Urothelium cell line (cell line): ENCODE data around the gene HGF.

Experiments used
- DNase-seq: peaks from one replicate; pipeline ENCODE4 v3.0.0; 2011; ENCODE audit warnings: low spot score, mixed read lengths
- FAIRE-seq: peaks from 2 replicates; lab custom pipeline; 2011; peaks lifted over from hg19 to GRCh38; lab: Jason Lieb, UNC

The HGF gene

DNA sequence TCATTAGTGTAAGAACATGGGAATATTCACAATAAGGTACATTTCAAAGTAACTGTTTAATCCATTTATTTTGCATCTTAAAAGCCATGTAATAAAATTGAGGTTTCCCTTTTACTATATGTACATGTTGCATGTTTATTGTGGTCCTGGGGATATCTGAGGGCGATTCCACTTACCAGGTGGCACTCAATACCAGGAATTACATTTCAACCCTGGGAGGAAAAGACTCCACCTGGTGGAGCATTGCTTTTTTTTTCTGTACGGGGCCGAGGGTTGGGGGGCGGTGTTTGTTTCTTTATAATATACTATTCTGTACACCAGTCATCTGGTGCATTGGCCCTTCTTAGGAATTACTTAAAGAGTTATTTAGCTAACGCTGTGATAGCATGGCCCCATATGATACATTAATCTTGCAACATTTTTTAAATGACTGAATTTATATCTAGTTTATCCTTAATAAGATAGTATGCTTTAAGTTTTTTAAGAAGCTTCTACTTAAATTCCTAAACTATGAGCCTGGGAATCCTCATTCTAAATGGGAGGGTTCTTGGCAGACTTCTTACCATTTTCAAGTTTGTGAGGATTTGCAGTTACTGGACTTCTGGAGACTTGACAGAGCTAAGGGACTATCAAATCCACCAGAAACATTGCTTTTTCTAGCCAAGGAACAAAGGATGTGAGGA lies 7.2 kb upstream of the HGF start:
- no peak for FAIRE-seq
- peak; percentile 33 for DNase-seq

DNA sequence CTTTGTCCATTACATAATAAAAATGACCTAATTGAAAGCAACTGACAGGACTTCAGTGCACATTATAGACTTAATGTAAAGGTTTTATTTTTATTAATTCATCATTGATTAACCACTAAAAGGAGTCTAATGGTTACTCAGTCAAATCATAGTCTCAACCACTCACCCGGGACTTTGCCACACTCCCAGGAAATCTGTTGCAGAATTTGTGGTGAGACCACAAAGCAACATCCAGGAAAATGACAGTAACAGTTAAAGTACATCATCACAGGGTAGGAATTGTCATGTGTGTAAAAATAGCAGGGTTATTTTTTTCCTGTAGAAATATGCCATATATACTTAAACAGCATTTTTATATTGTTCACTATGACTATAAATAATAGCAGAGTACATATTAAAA lies 6.3 kb upstream of the HGF start:
- DNase-seq, result no peak
- FAIRE-seq, result no peak

DNA sequence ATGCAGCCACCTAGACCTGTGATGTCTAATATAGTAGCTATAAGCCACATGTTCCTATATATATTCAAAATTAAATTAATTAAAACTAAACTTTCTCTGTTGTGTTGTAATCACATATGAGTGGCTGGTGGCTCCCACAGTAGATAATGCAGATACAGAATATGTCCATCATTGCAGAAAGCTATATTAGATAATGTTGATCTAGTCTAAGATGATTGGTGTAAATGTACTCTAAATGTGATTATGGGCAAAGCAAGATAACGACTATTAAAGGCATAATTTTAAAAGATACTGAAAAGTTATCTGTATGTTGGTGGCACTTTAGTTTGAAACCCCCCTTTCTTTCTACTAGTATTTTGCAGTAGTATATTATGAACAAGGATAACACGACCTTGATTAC lies 5.7 kb upstream of the HGF start:
- FAIRE-seq (no peak), DNase-seq (no peak)

DNA sequence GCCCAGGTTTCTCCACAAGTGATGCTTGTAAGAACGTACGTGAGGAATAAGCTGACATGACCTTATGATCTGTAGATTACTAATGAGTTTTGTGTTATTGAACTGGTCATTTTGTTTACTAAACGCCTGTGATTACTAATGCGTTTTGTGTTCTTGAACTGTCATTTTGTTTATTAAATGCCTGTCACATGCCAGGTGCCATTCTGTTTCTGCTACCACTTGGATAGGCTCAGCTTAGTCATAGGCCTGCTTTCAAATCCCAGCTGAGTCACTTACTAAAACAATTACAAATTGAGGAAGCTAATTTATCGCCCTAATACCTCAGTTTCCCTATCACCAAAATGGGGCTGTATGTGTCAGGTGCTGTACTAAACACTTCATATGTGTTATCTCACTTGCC lies 4.7 kb upstream of the HGF start:
- DNase-seq, result no peak
- FAIRE-seq, result peak; percentile 61

DNA sequence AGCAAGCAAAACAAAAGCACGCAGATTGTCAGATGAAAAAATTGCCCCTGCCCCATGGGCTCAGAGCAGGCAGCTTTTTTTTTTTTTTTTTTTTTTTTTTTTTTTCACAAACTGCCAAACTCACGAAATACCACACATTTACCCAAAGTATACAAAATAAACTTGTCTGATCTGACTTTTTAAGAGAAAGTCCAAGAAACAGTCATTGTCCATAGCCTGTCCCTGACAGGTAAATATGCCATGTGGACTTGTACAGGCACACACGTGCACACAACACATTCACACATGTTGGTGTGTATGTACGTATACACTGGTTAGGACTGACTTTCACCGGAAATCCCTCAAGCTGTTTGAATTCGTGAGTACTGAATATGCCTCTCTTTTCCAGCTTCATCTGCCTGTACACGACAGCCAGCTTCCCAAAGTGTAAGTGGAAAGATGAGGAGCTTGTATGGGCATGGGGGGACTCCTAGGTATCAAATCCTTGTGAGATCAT lies 929 bp upstream of the HGF start:
- no peak for DNase-seq
- FAIRE-seq, result peak; percentile 65

DNA sequence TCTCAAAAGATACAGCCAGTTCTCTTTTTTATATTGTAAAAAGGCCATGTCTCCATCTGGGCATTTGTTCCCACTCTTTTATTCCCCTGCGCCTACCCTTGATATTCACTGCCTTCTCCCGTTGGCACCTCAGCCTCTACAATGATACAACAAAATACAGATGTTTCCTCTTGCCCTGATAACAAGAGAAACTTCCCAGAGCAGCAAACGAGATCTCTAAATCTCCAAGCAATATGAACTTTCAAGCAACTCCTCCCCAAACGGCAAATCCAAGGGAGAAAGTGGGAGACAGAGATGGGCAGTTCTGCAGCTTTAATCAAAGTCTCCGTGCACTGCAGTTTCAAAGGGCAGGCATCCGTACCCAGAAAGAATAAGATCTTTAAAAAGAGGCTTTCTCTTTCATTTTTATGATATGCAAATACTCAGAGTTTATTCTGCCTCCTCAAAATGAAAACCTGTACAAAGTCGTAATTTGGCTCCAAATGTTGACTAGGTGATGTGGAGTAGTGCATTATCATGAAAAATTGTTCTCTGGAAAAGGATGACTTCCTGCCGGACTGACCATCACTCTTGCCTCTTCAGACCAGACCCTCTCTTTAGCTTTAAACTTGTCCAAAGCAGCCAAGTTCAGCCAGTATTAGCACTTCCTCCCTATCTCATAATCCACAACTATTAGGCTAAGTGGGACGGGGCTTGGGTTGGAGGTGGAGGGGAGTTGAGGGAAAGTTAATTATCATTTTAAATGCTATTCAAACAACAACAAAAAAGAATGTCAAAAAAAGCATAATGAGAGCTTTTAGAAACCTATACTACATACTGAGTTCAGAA lies 682 bp downstream of the HGF start:
- no peak for FAIRE-seq

DNA sequence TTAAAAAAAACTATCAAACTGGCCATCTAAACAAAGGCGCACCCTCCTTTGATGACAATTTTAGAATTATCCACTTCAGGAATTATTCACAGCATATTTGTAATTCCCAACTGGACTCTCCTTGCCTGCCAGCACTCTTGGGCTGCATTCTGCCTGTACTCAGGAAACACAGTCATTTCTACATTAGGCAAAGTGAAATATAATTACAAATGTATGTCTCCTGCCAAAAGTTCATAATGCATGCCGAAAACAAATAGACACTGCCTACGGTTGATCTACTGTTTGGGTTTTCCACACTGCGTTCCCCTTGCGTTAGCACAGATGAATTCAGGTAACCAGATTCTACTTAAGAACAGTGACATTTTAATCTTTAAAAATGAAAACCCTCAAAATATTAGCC lies 1.9 kb downstream of the HGF start:
- DNase-seq (no peak), FAIRE-seq (no peak)

More for the DNA sequence above, 682 bp downstream of the HGF start:
- no peak for DNase-seq

DNA sequence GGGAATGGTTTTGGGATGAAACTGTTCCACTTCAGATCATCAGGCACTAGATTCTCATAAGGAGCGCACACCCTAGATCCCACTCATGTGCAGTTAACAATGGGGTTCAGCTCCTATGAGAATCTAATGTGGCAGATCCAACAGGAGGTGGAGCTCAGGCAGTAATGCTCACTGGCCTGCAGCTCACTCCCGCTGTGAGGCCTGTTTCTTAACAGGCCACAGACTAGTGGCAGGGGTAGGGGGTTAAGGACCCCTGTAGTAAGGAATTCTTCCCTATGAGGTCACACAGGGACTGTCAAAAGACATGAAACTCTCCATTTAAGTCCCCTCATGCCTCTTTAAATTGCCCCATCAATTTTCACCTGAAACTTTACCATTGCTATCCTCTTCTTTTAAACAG lies 8.0 kb downstream of the HGF start:
- FAIRE-seq, result no peak
- no peak for DNase-seq

DNA sequence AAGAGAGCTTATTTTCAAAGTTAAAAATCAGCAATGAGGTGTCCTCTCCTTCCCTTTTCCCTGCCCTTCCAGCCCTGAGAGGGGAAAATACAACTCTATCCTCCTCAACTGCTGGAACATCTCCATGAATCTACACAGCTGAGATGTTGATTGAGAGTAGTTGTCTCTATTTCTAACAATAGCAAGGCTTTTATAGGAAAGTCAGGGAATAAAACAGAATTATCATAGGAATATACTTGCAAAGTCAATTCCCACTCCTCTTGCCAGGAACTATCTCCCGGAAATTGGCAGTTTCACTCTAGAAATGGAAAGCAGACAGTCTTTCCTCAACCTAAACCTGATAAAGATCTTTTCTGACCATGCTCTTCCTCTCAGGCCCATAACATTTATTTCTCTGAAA lies 8.8 kb downstream of the HGF start:
- FAIRE-seq (no peak), DNase-seq (no peak)

DNA sequence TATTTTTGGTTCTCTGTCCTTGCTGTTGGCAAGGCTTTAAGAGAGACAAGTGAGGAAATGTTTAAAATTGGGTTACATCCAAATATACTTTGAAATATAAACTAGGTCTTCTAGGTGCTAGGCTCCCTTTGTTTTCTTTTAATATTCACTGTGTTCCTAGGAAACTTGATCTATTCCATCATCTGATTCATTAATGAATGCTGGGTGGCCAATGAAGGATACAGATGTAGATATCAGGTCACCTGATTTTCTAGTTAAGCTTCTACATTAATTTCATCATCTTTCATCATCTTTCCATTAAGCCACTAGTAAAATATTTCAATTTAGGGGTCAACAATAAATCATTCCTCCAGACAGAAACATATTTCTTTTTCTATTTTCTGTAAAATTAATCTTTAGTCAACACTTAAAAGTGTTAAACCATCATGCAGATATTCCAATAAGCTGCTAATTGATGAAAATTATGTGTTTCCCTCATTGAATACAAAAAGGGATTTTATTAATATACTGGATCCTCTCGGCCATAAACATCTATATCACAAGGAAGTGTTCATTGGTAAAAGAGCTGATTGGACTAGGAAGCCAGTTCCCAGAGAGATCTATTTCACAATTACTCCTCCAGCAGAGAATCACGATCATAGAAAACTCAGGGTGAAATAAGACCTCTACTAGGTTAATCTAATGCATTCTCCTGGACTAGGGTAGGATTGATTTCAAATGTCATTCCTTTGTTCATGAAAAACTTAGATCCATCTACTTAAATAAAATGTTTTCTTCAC lies 14.7 kb downstream of the HGF start:
- no peak for DNase-seq
- FAIRE-seq, result no peak

DNA sequence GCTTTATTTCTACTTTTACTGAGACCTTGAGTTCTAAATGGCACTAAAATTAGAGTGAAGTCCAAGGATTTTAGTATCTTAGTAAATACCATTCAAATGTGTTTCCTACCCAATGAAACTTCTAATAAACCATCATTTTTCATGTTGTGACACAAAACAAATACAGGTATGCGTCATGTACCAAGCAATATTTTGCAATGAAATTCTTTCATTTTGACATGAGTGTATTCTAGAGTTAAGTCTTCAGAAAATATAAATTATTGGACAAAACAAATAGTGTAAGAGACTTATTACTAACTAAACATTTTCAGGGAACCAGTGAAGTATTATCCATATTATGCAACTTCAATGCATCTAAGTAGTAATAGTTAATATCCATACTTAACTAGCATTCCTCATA lies 16.5 kb downstream of the HGF start:
- no peak for FAIRE-seq
- no peak for DNase-seq

DNA sequence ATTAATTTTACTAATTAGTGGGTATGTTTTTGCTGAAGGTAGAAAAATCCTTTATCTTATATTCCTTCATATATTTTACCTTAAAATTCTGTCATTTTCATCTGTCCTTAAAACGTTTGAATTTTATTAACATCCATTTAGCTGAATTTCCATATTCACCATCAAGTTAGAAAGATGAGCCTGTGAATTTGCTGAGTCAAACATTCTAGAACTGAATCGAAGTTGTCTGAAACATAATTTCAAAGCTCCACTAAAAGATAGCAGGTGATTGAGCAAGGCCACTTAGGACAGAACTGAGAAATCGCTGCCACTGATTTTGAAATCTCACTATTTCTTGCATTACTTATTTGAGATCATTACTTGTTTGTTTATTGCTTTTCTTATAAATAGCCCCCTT lies 17.5 kb downstream of the HGF start:
- no peak for DNase-seq
- no peak for FAIRE-seq

DNA sequence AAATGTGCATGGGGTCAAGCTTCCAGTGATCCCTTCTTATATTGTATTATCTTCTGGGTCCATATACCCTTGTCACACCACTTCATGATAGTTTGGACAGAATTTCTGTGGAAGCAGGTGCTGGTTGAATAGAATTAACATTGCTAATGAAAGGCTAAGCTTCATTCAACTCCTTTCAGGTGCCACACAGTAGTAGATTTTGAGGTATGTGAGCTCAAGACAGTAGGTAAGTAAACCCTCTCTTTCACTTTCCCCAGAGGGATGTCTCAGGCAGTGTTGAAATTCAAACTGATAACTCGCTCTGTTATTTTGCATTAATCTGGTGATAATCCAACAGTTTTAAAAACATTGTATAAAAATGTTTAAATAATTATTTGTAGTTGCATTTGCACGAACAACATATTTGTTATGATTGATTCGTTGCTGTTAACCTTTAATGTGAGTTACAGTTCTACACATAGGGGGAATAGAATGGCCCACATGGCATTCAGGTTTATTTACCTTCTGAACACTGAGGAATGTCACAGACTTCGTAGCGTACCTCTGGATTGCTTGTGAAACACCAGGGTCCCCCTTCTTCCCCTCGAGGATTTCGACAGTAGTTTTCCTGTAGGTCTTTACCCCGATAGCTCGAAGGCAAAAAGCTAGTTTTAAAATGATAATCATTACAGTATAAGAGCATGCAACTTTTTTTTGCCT lies 18.1 kb downstream of the HGF start:
- FAIRE-seq (peak; percentile 17), DNase-seq (no peak)

DNA sequence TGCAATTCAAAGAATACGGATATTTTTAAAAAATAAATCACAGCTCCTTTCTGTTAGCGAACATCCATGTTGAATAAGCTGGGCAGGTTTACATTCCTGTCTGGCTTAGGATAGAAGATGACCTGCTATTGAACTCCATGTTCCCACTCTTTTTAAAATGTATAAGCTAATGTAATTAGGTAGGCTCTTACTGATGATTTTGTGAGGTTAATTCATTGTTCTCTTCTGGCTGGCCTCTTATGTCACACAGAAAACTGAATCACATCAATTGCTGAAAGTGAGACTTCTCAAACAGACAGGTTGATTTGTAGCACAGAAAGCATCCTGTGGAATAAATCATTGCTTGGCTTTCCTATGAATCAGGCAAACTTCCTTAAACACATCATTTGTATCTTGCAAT lies 24.2 kb downstream of the HGF start:
- DNase-seq (no peak), FAIRE-seq (no peak)

DNA sequence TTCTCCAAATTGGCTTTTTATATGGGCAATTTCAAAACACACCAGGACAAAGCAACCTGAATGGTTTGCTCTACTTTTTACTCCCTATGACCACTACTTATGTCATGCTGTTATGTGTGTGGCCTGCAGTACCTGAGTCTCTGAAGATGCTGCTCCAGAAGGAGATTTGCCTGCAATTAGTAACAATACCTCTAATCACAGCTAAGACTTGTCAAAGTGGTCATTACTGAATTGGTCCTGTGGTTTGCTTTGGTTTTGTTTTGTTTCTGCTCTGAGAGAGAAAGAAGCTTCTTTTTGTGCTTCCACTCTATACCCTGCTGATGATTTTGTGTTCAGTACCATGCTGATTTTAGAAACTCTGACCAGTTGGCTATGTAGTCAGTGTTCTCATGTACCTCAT lies 25.5 kb downstream of the HGF start:
- DNase-seq (no peak), FAIRE-seq (peak; percentile 69)

DNA sequence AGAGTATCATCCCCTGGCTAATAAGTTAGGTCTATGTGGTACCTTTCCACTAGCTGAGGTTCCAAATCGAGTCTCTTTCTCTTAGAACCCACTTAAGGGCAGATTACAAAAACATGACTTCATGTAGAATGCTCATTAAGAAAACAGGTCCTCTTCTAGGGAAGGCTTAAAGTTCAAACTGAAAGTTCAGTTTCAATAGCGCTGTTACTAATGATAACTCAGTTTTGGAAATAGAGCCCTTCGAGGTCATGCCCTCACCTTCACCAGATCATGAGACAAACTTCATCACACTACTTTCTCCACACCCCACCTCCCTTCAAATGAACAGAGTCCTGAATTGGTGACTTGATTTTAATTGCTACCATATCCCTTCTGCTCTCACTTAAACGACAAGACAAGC lies 26.2 kb downstream of the HGF start:
- peak; percentile 40 for FAIRE-seq

DNA sequence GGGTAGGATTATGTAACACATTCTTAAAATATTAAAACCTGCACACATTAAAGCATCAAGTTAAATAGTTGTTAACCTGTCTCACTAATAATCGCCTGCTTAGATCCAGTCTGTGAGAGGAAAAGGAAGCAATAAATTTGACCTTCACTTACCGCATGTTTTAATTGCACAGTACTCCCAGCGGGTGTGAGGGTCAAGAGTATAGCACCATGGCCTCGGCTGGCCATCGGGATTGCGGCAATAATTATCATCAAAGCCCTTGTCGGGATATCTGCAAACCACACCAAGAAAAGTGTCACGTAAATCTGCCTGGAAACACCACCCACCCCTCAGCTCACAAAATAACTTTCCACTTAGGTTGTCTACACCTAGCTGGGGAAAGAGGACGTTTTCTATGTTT lies 26.6 kb downstream of the HGF start:
- no peak for FAIRE-seq
- DNase-seq, result no peak

More for the DNA sequence above, 26.2 kb downstream of the HGF start:
- no peak for DNase-seq

DNA sequence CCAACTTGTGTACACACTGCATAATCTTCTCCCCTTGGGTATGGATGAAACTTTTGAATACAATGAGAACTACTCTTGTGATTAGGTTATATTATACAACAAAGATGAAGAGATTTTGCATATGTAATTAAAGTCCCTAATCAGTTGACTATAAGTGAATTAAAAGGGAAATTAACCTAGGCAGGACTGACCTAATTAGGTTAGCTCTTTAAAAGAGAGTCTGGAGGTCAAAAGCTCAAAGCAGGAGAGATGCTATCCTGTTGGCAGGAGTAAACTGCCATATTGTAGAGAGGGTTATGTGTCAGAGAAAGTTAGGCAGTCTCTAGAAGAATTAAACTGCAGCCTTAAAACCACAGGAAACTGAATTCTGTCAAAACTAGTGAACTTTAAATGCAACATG lies 29.4 kb downstream of the HGF start:
- FAIRE-seq, result no peak
- no peak for DNase-seq

DNA sequence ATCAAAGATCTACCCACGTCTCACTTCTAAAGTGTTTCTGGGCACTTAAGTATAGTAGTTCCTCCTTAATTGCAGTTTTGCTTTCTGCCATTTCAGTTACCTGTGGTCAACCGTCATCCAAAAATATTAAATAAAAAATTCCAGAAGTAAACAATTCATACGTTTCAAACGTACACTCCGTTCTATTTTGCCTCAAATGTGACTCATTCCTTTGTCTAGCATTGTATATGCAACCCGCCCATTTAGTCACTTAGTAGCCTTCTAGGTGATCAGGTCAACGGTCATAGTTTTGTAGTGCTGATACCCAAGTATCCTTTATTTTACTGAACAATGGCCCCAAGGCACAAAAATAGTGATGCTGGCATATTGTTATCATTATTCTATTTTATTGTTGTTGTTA lies 33.8 kb downstream of the HGF start:
- FAIRE-seq (peak; percentile 32), DNase-seq (no peak)

DNA sequence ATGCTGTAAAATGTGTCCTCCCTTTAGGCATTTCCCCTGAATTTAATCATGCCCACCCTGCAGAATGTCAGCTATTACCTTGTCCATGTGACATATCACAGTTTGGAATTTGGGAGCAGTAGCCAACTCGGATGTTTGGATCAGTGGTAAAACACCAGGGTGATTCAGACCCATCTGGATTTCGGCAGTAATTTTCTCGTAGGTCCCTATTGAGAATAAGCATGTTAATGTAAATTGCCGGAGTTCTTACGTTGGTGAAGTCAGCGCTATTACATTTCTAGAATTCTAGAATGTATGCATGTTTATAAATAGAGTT lies 44.1 kb downstream of the HGF start:
- DNase-seq (peak; percentile 73), FAIRE-seq (peak; percentile 87)
